DND-41 (cell line): ENCODE results near the gene RFTN1.

Experiments used
- ATAC-seq: fragments of 200-7000 bp; cut with Tn5 transposase; 3 replicates; pipeline ENCODE4 v1.9.1; 2021; ENCODE audit warnings: low read depth; ENCODE audit not compliant: insufficient read depth
- DNase-seq: peaks from one replicate; pipeline ENCODE4 v3.0.0-alpha.2; 2020
- H2AFZ ChIP-seq: 2 replicates; pipeline ENCODE4 v1.6.0; 2012; ENCODE audit warnings: low read depth, low read length
- H3K27ac ChIP-seq: 2 replicates; pipeline ENCODE4 v1.5.1; 2012; ENCODE audit warnings: low read length, inconsistent platforms
- H3K27me3 ChIP-seq: fragments of 200-600 bp; sonication (generic); 2 replicates; pipeline ENCODE4 v1.6.0; 2012; ENCODE audit warnings: low read length, mild to moderate bottlenecking, inconsistent platforms; ENCODE audit not compliant: insufficient read depth, poor library complexity
- H3K36me3 ChIP-seq: 2 replicates; pipeline ENCODE4 v1.5.1; 2012; ENCODE audit warnings: low read length, inconsistent platforms; ENCODE audit not compliant: insufficient read depth
- H3K4me1 ChIP-seq: 2 replicates; pipeline ENCODE4 v1.5.1; 2012; ENCODE audit warnings: mild to moderate bottlenecking, low read length; ENCODE audit not compliant: insufficient read depth
- H3K4me2 ChIP-seq: 2 replicates; pipeline ENCODE4 v1.6.0; 2012; ENCODE audit warnings: mild to moderate bottlenecking, moderate library complexity, low read length, inconsistent platforms; ENCODE audit not compliant: insufficient read depth
- H3K4me3 ChIP-seq, 2 experiments: fragments of 200-600 bp in 1 of 2; shearing (Covaris generic) in 1 of 2; 2 replicates each; pipeline ENCODE4 v1.5.1; 2012 to 2016; ENCODE audit warnings: inconsistent platforms in 2 of 2, low read length in 2 of 2, mild to moderate bottlenecking in 2 of 2, low read depth in 1 of 2, moderate library complexity in 1 of 2
- H3K79me2 ChIP-seq: 2 replicates; pipeline ENCODE4 v1.6.0; 2012; ENCODE audit warnings: low read length, inconsistent platforms; ENCODE audit not compliant: insufficient read depth
- H3K9ac ChIP-seq: 2 replicates; pipeline ENCODE4 v1.6.0; 2012; ENCODE audit warnings: low read depth, mild to moderate bottlenecking, inconsistent platforms, low read length, moderate library complexity
- H3K9me3 ChIP-seq: 2 replicates; pipeline ENCODE4 v1.5.1; 2012; ENCODE audit warnings: low read length, moderate library complexity, mild to moderate bottlenecking, inconsistent platforms; ENCODE audit not compliant: insufficient read depth, severe bottlenecking
- H4K20me1 ChIP-seq: 2 replicates; pipeline ENCODE4 v1.6.0; 2012; ENCODE audit warnings: low read length; ENCODE audit not compliant: insufficient read depth
- CTCF ChIP-seq: IDR thresholded peaks from 2 replicates; pipeline ENCODE4 v1.5.1; 2012; ENCODE audit warnings: borderline replicate concordance, low read length, moderate library complexity, mild to moderate bottlenecking; ENCODE audit not compliant: poor library complexity, severe bottlenecking; ENCODE audit errors: extremely low read depth
- EZH2 ChIP-seq: IDR thresholded peaks from 3 replicates; pipeline ENCODE4 v1.6.1; 2012; ENCODE audit warnings: borderline replicate concordance, low read depth, mild to moderate bottlenecking, moderate library complexity, low read length, inconsistent platforms; ENCODE audit not compliant: severe bottlenecking

The RFTN1 gene

DNA sequence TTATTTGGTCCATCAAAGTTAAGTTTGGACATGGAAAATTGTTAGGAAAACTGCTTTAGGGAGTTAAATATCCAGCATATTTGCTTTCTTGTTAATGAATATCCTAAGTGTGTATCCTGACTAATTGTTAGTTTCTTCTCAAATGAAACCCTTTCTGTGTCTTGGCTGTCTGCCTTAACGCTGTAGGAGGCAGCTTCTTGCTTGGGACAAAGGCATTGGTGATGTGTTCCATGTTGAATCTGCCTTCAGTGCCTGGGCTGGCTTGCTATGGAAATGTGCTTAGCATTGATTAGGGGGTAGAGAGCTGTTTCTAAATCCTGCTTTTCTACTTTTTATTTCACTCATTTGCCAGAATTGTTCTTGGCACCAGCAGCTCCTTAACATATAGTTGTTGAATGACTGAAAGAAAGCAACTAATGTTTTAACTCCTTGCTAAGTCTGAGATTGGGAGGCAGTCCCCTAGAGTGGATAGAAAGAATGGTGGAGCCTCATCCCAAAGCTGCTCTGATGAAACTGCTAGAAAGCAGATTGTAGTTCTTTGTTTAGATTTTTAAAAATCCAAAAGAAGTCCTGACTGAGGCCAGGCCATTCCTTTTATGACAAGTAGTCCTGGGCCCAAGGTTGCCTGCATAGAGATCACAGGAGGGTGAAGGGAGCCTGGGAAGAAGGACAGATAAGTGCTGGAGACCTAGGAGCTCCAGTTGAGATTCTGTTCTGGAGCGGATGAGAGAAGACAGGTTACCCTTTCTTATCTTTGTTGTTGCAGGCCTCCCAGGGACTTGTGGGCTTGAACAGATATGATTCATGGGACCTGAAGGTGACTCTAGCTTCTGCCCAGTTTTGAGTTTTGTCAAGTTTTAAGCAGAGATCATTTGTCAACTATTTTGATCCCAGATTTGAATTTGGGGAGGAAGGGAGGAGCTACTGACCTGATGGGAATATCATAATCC, 209.2 kb downstream of the RFTN1 start:
- DNase-seq, result no peak
- peaks cover 50% of the 10 kb centered on the region for H3K36me3 ChIP-seq

DNA sequence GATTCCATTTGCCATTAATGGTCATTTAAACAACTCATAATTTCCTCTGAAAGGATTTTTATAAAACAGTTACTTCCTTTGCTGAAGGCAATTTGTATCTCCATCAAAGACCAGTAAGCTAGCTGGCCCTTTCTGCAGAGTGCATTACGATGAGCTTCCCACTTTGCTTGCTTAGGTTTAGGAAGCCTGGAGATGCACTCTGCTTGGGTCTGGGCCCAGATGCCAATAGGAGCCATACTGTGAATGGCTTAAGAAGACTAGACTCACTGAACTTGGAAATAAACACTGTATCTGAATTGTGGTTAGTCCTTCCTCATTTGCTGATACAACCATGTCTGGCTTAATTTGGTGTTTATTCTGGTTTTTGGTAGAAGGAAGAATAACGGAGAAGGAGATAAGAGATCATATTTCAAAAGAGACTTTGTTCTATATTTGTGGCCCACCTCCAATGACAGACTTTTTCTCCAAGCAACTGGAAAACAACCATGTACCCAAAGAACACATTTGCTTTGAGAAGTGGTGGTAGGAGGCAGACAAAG, 210.4 kb downstream of the RFTN1 start:
- Histone ChIP-seq H4K20me1 (no peaks in the 10 kb centered on the region), H3K27me3 (no peaks in the 10 kb centered on the region), H2AFZ (no peak overlapping the region; the same call in 1 of the 2 replicates), H3K9ac (peak overlapping the region; percentile 61), H3K27ac (peak overlapping the region; percentile 95), H3K9me3 (no peaks in the 10 kb centered on the region), H3K36me3 (peaks cover 57% of the 10 kb centered on the region), H3K4me1 (peaks cover 98% of the 10 kb centered on the region), H3K79me2 (peaks cover 63% of the 10 kb centered on the region), H3K4me2 (peak overlapping the region; percentile 57), H3K4me3 (peak overlapping the region in 1 of 2 experiments; percentile 48; a peak in 2 of 4 replicates)
- DNase-seq, result no peak
- TF ChIP-seq EZH2 (no peak), CTCF (no peak)
- ATAC-seq, result no peak

More for the DNA sequence above, 209.2 kb downstream of the RFTN1 start:
- TF ChIP-seq CTCF (no peak), EZH2 (no peak)
- H3K9me3 ChIP-seq, result no peaks in the 10 kb centered on the region
- H3K4me1 ChIP-seq, result peaks cover 98% of the 10 kb centered on the region
- no peak overlapping the region for H2AFZ ChIP-seq
- H3K27me3 ChIP-seq, result no peaks in the 10 kb centered on the region
- peaks cover 68% of the 10 kb centered on the region for H3K79me2 ChIP-seq
- H3K4me2 ChIP-seq, result peak overlapping the region; percentile 57
- peak overlapping the region in 1 of 2 experiments; percentile 45; a peak in 2 of 4 replicates for H3K4me3 ChIP-seq
- peak overlapping the region; percentile 61 for H3K9ac ChIP-seq
- ATAC-seq, result no peak
- H3K27ac ChIP-seq, result peak overlapping the region; percentile 95
- no peaks in the 10 kb centered on the region for H4K20me1 ChIP-seq

DNA sequence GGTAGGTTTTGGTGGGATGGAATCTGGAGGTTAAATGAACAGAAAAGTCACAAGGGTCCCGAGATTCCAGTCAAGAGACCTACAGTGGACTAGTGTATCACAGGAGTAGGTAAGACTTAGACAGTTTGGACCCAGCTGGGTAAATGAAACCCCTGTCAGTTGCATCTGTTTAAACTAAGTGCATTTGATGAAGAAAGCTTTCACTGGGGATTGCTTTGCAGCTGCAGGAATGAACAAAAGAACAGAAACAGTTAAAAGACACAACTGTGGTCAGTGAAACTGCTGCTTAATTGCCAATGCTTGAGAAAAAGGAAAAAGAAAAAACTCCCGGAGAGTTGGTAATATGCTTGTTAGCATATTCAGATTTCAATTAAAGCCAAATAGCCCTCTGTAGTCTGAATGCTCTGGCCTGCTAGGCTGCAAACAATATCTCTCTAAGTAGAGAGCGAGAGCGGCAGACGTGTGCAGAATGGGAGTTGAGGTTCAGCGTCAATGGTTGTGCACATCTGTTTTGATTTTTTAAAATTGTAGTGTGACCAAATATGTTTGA, 211.3 kb downstream of the RFTN1 start:
- Histone ChIP-seq H3K36me3 (peaks cover 55% of the 10 kb centered on the region), H2AFZ (no peak overlapping the region), H3K27me3 (no peaks in the 10 kb centered on the region), H3K4me3 (peak overlapping the region in 1 of 2 experiments; percentile 48; a peak in 2 of 4 replicates), H3K4me2 (peak overlapping the region; percentile 57), H3K27ac (peak overlapping the region; percentile 95), H3K9ac (peak overlapping the region; percentile 61), H3K9me3 (peaks cover 1% of the 10 kb centered on the region), H3K4me1 (peaks cover 93% of the 10 kb centered on the region), H3K79me2 (peaks cover 55% of the 10 kb centered on the region), H4K20me1 (no peaks in the 10 kb centered on the region)
- DNase-seq (peak; percentile 68), ATAC-seq (peak; percentile 53)
- TF ChIP-seq CTCF (peak; percentile 1), EZH2 (no peak)
